ENCODE results near the gene PTPN5.
A peak's percentile ranks its signal among the peaks of the same experiment; 100 is the strongest.

PTPN5 gene

DNA sequence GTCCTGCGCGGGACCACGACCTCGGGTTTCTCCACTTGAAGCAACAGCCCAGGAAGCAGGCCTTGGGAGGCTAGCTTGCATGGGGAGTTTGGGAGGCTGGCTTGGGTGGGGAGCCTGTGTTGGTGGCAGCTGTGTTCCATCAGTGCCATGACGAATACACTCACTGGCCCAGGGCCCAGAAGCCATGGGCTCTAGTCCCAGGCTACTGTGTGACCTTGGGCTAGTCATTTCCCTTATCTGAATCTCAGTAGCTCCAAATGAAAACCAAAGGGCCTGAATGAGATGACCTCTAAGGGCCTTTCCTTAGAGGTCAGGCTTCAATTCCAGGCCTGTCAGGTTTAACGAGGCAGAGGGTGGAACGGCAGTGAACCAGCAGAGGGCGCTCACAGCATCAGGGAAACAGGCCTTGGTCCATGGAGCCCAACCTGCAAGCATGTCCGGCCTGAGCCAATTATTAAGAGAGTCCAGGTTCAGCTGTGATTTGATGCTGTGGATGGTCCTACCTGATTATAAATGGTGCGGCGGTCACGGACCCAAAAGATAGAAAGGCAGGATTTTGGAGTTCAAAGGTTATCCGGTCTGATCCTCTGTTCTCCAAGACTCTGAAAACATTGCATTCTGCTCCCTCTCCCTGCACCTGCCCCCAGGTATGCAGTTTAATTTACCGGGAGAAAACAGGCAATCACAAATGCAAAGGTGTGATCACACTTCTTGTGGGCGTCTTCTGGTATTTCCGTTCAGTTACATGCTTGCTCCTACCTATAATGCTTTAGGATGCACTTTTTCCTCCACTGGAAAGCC, 15.9 kb downstream of the PTPN5 start:
- DNase-seq (ENCODE audit: low read depth, low spot score): peak; percentile 24
- H3K4me3 ChIP-seq (ENCODE audit: low read length): no peak overlapping the region

DNA sequence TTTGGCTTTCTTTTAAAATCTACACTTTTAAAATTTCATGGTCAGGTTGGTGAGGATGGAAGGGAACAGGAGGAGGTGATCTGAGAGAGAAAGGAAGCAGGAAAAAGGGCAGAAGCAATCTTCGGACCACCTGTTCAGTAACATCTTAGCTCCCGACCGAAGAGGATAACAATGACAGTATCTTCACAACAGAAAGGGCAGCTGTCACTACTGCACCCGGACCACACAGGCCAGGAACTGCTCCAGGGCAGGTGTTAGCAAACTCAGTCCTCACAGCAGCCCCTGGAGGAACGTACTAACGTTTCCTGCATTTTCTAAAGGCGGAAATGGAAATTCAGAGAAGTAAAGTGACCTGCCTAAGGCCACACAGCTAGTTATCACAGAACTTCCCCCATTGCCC, 16.8 kb downstream of the PTPN5 start:
- no peak for DNase-seq (ENCODE audit: low read depth, low spot score)
- H3K4me3 ChIP-seq (ENCODE audit: low read length): no peak overlapping the region

DNA sequence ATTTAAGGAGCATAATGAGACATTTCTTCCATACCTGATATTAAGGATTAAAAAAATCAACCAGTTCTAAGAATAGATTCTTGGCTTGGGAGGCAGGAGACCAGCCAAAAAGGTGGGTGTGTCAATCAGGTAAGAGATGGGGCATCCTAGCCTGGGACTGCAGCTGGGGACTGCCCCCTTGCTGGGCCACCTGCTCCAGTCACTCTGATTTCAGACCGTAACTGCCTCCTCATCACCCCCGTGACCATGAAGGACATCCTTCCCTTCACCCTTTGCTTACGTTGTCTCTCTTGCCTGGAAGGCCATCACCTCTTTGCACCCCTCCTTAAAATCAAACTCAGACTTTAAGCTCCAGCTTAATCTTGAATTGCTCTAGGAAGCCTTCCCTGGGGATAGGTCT, 17.9 kb downstream of the PTPN5 start:
- DNase-seq (ENCODE audit: low read depth, low spot score): no peak
- H3K4me3 ChIP-seq (ENCODE audit: low read length): no peak overlapping the region

DNA sequence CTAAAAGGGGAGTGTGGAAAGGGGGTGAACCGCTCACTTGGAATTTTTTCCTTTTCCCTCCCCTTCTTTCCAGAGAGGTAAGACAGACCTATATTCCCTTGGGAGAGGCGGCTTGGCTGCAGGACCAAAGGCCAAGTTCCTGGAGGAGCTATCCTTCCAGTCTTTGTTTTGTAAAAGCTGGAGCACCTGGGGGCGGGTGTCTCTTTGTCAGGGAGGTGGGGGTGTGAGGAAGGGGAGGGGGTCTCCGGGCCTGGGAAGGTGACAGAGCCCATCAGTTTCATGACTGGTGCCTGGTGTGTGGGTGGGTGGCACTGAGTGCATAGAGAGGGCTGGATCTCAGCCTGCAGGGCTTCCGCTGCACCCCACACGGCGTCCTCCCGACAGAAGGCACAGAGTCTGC, 18.5 kb downstream of the PTPN5 start:
- DNase-seq (ENCODE audit: low read depth, low spot score): no peak

DNA sequence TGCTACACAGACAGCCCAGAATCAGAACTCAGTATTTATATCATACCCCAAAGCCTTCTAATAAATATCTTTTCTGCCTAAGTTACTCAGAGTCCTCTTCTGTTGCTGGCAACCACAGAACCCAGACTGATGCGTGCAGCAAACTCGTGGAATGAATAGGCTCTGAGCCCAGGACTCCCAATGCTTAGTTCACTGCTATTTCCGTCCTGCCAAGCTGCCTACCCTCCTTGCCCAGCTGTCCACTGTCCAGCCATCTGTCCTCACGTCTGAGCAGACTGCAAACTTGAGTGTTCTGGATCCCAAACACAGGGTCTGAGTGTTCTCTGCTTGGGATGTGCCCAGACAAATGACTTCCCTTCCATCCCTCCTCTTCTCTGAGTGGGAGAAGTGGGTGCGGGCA, 19.4 kb downstream of the PTPN5 start:
- no peak for DNase-seq (ENCODE audit: low read depth, low spot score)
- no peak overlapping the region for H3K4me3 ChIP-seq (ENCODE audit: low read length)

More for the DNA sequence above, 18.5 kb downstream of the PTPN5 start:
- no peak overlapping the region for H3K4me3 ChIP-seq (ENCODE audit: low read length)

DNA sequence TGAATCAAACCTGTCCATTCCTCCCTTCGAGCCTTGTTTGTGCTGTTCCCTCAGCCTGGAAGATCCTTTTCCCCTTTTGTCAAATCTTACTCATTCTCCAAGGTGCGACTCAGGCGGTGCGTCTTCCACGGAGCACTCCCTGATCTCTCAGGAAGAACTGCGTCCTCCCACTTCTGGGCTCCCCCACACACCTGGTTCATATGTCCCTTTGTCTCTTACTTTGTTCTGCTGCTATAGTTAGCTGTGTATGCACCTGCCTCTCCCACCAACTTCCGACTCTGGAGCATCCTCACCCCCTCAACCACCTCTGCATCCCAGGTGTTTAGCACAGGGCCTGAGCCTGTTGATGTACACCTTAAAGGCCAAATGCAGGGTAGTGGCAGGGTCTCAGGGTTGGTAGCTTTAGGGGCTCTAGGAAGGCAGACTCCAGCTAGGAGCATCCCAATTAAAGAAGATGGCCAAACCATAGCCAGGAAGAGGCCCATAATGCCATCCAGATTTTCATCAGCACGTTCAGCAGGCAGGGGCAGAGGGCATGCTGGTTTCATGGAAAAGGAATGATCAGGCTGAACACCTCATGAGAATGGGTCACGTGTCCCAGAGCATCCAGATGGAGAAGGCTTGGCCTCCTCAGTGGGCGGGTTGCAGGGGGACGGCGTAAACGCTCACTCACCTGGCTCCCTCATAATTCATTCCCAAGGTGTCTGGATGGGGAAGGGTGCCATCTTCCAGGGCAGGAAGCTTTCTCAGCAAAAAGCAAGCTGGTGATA, 20.1 kb downstream of the PTPN5 start:
- no peak overlapping the region for H3K4me3 ChIP-seq (ENCODE audit: low read length)

DNA sequence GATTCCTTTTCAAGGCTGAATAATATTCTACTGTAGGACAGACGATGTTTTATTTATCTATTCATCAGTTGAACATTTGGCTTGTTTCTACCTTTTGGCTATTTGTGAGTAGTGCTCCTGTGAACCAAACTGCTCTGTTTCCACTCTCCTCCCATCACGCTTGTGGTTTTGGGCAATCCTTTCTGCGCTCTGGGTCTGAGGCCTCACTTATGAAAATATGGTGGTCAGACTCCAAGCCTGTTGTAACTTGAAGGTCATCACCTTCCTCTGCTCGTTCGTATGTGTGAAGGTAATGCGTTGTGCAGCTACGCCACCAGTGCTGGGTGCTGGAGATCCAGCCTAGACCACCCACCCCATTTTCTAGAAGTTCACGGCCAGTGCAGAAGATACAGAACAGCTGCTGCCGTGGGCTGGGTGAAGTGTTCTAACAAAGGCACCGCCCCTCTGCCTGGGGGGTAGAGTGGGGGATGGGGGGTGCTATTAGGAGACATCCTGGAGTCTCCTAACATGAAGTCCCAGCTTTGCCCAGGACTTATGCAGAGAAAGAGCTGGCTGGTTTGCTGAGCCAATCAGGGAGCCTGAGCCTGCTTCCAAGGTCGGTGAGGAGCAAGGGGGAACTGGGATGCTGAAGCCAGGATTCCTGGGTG, 21.0 kb downstream of the PTPN5 start:
- DNase-seq (ENCODE audit: low read depth, low spot score): no peak
- no peak overlapping the region for H3K4me3 ChIP-seq (ENCODE audit: low read length)

More for the DNA sequence above, 20.1 kb downstream of the PTPN5 start:
- no peak for DNase-seq (ENCODE audit: low read depth, low spot score)

DNA sequence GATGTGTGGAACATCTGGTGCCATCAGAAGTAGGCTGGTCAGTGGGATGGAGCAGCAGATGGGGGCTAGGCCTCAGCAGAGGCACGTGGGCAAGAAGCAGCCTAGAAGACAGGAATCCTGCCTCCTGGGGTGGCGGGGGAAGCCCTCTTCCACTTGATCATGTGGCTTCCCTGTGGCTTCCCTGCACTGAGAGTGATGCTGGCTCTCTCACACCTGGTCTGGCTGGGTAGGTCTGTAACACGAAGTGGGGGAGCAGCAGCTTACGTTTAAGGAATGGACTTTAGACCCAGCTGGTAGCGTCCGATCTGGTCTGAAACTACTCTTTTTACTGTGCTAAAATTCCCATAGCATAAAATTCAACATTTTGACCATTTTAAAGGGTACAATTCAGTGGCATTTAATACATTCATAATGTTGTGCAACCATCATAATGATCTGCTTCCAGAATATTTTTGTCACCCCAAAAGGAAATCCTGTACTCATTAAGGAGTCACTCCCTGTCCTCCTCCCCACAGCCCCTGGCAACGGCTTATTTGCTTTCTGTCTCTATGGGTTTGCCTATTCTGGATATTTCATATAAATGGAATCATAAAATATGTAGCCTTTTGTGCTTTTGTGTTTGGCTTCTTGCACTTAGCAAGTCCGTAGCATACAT, 21.7 kb downstream of the PTPN5 start:
- no peak for DNase-seq (ENCODE audit: low read depth, low spot score)

DNA sequence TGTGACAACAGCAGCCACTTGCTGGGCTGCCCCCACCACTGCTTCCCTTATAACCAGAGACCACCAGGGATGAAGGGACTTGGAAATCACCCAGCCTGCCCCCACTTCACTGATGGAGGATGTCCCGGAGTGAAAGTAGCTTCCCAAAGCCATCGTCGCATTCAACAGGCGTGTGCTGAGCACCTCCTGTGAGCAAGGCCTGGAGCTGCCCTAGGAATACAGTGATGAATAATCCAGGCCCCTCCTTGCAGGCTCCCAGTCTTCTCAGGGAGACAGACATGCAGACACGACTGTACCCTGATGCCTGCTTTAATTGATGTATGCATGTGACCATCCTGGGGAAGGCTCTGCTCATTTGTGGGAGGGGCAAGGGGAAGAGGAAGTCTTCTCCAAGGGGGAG, 22.6 kb downstream of the PTPN5 start:
- no peak overlapping the region for H3K4me3 ChIP-seq (ENCODE audit: low read length)
- no peak for DNase-seq (ENCODE audit: low read depth, low spot score)

More for the DNA sequence above, 21.7 kb downstream of the PTPN5 start:
- H3K4me3 ChIP-seq (ENCODE audit: low read length): no peak overlapping the region

DNA sequence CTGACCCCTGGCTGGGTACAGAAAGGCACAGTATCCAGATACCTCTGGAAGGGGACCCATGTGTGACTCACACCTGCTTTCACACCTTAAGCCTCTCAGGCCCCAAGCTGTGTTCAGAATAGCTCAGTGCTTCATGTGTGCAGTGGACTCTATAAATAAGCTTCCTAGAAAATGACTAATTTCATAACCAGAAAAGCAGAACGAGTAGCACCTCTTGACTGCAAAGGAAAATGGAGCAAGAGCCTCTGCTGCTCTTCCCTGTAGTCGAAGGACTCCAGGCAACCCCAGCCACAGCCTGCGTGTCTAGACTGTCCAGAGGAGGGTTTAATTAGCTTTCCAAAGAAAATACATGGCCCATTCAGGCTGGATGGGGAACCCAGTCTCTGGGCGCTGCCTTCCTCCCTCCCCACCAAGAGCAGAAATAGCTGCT, 23.1 kb downstream of the PTPN5 start:
- no peak overlapping the region for H3K4me3 ChIP-seq (ENCODE audit: low read length)
- no peak for DNase-seq (ENCODE audit: low read depth, low spot score)

DNA sequence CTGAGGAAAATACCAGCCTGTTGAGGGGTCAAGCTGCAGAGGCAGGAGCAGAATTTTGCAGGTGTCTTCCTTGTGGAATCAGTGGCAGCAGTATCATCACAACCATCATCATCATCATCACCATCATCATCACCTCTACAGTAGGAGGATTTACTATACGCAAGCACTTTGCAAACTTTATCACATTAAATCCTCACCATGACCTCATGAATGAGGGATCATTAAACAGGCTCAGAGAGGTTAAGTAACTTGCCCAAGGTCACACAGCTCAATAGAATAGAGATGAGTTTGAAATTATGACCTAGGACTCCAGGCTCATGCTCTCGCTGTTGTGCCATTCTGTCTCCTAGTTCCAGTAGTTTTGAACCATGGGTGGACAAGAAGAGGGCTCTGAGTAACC, 25.6 kb downstream of the PTPN5 start:
- no peak overlapping the region for H3K4me3 ChIP-seq (ENCODE audit: low read length)
- DNase-seq (ENCODE audit: low read depth, low spot score): no peak

DNA sequence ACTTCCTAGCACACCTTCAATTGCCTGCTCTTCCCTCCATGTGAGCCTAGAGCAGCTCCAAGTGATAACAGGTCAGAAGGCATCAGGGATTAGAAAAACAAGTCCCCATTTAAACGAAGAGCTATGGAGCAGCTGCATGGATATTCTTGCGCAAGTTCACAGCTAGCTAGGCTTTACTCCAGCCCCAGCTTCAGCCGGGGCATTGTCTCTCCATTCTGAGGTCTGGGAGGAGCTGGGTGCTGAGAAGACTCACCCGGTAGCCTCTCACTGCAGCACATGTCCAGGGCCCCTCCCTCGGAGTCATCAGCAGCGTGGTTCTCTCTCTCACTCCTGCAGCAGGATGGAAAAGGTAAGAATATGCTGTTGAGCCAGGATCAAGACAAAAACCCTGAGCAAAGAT, 26.0 kb downstream of the PTPN5 start:
- DNase-seq (ENCODE audit: low read depth, low spot score): no peak
- no peak overlapping the region for H3K4me3 ChIP-seq (ENCODE audit: low read length)

DNA sequence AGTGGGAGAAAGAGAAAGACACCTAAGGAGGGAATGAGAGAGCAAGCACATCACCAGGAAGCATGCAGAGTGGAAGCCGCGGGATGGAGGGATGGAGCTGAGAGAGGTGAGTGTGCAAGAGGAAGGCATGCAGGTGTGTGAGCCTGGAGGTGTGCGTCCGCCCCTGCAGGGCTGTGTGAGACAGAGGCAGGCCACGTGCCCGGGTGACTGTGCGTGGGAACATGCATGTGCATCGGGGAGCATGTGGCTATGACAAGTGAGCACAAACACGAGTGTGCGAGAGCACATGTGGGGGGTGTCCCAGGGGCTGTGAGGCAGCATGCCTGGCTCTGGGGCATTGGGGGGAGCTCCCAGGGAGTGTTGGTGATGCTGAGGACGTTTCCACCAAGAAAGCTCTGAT, 29.9 kb downstream of the PTPN5 start:
- DNase-seq (ENCODE audit: low read depth, low spot score): no peak

DNA sequence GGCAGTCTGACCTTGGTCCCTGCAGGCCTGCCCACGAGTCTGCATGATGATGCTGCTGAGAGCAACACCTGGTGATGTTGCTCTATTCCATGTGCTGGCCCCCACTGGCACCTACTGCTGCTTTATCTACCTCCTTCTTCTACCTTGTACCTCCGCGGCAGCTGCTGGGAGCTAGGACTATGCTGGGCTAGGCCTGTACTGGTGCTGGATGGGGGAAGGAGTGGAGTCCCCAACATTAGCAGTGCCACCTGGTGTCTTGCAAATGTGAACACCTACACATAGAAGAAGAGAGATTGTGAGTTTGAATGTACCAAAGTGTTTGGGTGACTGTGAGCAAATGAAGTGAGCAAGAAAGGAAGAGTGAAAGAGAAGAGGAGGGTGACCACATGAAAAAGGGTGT, 30.5 kb downstream of the PTPN5 start:
- DNase-seq (ENCODE audit: low read depth, low spot score): no peak
- no peak overlapping the region for H3K4me3 ChIP-seq (ENCODE audit: low read length)

More for the DNA sequence above, 29.9 kb downstream of the PTPN5 start:
- H3K4me3 ChIP-seq (ENCODE audit: low read length): no peak overlapping the region

DNA sequence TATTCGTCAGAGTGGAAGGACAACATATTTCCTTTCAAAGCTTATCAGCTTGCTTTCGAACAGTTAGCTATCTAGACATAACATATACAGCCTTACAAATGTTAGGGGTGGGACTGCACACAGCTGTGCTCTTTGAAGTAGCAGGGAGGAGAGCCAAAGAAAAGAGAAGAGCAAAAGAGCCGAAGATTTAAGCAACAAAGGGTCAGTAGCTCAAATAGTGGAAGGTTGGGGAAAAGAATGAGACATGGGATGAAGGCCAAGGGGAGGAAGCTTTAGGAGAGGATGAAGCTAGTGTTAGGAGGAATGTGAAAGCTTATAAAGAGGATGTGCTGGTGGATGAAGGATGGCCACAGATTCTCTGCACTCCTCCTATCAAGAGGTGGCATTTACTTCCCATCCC, 33.8 kb downstream of the PTPN5 start:
- no peak overlapping the region for H3K4me3 ChIP-seq (ENCODE audit: low read length)
- DNase-seq (ENCODE audit: low read depth, low spot score): no peak

DNA sequence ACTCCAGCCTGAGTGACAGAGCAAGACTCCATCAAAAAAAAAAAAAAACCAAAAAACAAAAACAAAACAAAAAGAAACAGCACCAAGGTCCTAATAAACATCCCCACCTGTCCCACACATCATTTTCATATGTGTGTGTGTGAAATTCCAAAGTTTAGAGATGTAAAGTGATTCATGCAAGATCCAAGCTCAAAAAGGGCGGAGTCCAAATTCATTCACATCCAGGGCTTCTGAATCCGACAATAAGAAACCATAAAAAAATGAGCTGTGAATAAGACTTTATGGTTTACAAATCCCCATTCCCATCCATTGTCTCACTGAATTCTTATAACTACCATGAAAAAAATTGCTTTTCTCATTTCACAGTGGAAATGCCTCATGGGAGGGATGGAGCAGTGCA, 34.7 kb downstream of the PTPN5 start:
- H3K4me3 ChIP-seq (ENCODE audit: low read length): no peak overlapping the region
- no peak for DNase-seq (ENCODE audit: low read depth, low spot score)

DNA sequence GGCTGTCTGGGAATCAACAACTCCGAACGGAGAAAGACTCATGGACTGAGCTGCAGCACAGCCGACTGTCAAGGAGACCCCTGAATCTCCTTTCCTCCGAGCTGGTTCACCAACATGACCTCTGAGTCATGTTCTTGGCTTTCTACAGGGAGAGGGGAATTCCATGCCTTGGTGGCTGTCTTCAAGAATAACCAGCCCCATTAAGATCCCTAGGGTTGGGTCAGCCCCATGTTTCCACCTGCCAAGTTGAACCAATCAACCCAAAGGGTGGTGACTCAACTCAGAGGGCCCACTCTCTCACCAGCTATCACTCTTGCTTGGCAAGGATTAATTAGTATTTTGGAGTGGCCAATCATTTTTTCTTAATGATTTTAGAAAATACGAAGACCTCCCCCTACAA, 37.3 kb downstream of the PTPN5 start:
- no peak for DNase-seq (ENCODE audit: low read depth, low spot score)
- no peak overlapping the region for H3K4me3 ChIP-seq (ENCODE audit: low read length)

DNA sequence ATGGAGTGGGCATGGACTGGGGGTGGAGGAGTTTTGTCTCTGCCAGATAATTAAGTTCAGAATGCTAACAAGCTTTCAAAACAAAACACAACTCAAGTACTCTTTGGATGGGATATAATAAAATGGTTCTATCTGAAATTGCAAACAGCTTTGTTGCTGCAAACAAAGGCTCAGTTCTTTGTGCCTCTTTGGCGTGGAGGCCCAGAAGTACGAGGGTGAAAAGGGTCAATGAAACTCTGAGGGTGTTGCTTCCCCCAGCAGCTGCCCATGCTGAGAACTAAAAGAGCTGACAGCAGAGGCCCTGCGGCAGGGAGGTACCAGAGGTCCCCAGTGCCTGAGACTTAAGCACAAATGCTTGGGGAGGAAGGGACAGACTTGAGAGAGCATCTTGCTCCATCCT, 39.1 kb downstream of the PTPN5 start:
- no peak overlapping the region for H3K4me3 ChIP-seq (ENCODE audit: low read length)
- DNase-seq (ENCODE audit: low read depth, low spot score): no peak

DNA sequence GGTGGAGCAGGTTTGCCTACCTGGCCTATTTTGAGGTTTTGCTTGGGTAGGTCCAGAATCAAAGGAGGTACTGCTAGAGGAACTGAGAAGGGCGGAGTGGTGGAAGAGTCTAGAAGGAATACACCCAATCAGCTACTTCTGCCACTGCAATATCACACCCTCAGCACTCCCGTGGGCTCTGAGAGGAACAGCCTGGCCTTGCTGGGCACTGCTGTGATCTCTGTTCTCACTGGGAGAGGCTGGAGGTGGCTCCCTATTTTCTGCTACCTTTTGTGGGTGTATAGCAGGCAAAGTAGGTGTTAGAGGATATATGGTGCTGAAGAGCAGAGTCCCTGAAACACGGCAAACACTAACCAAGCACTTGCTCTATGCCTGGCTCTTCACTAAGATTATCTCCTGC, 40.7 kb downstream of the PTPN5 start:
- H3K4me3 ChIP-seq (ENCODE audit: low read length): no peak overlapping the region
- no peak for DNase-seq (ENCODE audit: low read depth, low spot score)
